Measurements from ENCODE around the gene TOB1.
"Not testable (repeated sequence)": the region's sequence is repeated elsewhere in the genome, so short reads cannot be mapped to it uniquely, and the experiment has no call there.

The TOB1 gene

DNA sequence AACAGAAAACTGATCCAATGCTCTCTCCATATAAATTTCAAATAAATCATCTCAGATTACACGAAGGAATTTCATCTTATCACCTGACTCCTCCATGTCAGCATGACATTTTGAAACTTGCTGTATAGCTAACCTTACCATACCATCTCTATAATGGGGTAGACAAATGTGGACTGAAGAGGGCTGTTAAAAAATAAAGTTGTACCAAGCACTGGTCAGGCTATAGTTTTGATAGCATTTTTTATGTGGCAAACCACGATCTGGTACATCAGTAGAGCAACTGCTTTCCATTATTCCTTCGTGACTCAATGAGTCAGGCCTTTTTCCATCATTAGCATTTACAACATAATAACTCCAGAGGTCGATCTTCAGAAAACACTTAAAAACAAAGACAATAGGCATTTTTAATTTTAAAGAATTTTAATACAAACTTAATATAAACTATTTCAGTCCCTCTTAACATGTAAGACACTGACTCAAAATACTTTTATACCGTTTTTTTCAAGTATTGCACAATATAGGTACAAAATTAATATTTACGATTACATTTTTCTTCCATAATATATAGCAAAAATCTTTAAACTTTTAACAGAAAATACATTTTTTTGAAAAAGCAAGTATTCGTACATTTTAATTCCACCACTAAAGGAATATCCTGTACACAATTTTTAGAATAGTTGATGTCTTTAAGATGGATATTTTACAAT lies 4.2 kb downstream of the TOB1 start:
- no peak overlapping the region for H3K4me3 ChIP-seq (ENCODE audit: low read length)
- no peak for DNase-seq (ENCODE audit: low read depth)
- TF ChIP-seq, protein P1, sequence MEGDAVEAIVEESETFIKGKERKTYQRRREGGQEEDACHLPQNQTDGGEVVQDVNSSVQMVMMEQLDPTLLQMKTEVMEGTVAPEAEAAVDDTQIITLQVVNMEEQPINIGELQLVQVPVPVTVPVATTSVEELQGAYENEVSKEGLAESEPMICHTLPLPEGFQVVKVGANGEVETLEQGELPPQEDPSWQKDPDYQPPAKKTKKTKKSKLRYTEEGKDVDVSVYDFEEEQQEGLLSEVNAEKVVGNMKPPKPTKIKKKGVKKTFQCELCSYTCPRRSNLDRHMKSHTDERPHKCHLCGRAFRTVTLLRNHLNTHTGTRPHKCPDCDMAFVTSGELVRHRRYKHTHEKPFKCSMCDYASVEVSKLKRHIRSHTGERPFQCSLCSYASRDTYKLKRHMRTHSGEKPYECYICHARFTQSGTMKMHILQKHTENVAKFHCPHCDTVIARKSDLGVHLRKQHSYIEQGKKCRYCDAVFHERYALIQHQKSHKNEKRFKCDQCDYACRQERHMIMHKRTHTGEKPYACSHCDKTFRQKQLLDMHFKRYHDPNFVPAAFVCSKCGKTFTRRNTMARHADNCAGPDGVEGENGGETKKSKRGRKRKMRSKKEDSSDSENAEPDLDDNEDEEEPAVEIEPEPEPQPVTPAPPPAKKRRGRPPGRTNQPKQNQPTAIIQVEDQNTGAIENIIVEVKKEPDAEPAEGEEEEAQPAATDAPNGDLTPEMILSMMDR (conservative IDR thresholded peaks at IDR 0.05; ENCODE audit: low read depth, low read length) = no peak

DNA sequence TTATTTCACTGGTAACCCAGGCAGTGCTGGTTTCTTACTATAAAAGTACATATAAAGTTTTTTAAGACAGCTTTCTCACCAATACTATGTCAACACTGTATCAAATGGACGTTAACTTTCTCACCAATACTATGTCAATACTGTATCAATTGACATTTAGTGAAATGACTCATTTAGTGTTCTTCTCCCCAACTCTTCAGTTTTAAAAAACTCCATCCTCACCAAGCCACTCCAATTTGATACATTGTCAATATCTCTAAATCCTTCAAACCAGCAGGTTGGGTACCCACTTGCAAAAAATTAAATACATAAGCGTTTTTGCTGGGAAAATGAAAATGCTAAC lies 4.8 kb downstream of the TOB1 start:
- DNase-seq (ENCODE audit: low read depth) = no peak
- H3K4me3 ChIP-seq (ENCODE audit: low read length) = no peak overlapping the region
- TF ChIP-seq, protein P1 (conservative IDR thresholded peaks at IDR 0.05; ENCODE audit: low read depth, low read length) = no peak

GRCh38 chr17:50859727-50860126 lies 6.4 kb downstream of the TOB1 start:
- H3K4me3 ChIP-seq (ENCODE audit: low read length); DNase-seq (ENCODE audit: low read depth): not testable (repeated sequence)

- TF ChIP-seq, protein P1 (conservative IDR thresholded peaks at IDR 0.05; ENCODE audit: low read depth, low read length) = no peak
- no peak overlapping the region for H3K4me3 ChIP-seq (ENCODE audit: low read length)
- no peak for DNase-seq (ENCODE audit: low read depth)
These were observed 7.5 kb downstream of the TOB1 start for GRCh38 chr17:50858486-50859225.

- no peak for DNase-seq (ENCODE audit: low read depth)
- TF ChIP-seq, protein P1 (conservative IDR thresholded peaks at IDR 0.05; ENCODE audit: low read depth, low read length) = no peak
- no peak overlapping the region for H3K4me3 ChIP-seq (ENCODE audit: low read length)
These were observed 9.7 kb downstream of the TOB1 start for GRCh38 chr17:50856431-50856830.

DNA sequence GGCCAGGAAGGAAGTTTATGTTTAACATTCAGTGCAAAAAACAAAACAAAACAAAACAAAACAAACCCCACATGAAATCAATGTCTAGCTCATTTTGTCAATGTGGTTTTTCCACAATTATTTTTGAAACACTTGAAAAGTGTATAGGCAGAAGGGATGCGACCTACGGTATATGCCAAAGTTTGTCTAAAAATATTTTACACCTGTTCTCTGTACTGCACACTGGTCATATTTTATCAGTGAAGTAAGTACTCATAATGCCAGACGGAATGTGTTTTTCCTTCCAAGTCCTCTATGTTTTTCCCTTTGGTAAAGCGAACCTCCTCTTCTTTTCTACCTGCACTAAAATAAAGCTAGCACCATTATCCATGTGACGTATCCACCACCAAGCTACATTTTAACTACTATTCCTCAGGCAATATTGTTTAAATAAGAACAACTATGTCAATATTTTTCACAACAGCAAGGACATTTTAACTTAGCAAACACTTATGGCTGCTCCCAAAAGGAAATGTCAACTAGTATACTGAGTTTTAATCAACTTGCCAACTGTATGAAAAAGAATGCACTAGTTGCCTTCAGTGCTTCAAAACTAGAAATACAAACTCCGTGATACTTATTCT lies 10.3 kb downstream of the TOB1 start:
- TF ChIP-seq, protein P1 (conservative IDR thresholded peaks at IDR 0.05; ENCODE audit: low read depth, low read length) = no peak

GRCh38 chr17:50853781-50854180 lies 12.4 kb downstream of the TOB1 start:
- no peak overlapping the region for H3K4me3 ChIP-seq (ENCODE audit: low read length)
- TF ChIP-seq, protein P1 (conservative IDR thresholded peaks at IDR 0.05; ENCODE audit: low read depth, low read length) = no peak
- DNase-seq (ENCODE audit: low read depth) = no peak

More for the DNA sequence above, 10.3 kb downstream of the TOB1 start:
- DNase-seq (ENCODE audit: low read depth) = no peak
- H3K4me3 ChIP-seq (ENCODE audit: low read length) = no peak overlapping the region

Data from retinal pigment epithelial cell (primary cell).